Tibial nerve (tissue), 4 donors: ENCODE measurements around the gene FRMD4B.

Experiments
- CTCF ChIP-seq, 5 experiments: fragments of 200-600 bp in 3 of 5; fragments of 450-650 bp in 2 of 5; sonication (generic) in 3 of 5; IDR thresholded peaks; one replicate each; pipeline ENCODE4 v1.5.1; 2016 to 2019; ENCODE audit warnings: antibody characterized with exemption in 5 of 5, mild to moderate bottlenecking in 3 of 5, moderate library complexity in 2 of 5
- EP300 ChIP-seq, 2 donors: sonication (generic); formaldehyde crosslinking; IDR thresholded peaks; one replicate each; pipeline ENCODE4 v1.6.1; 2017; ENCODE audit warnings: antibody characterized with exemption in 2 of 2, mild to moderate bottlenecking in 1 of 2
- POLR2A ChIP-seq, 2 donors: fragments of 450-650 bp; IDR thresholded peaks; one replicate each; pipeline ENCODE4 v1.6.1; 2017; ENCODE audit warnings: antibody characterized with exemption in 2 of 2, mild to moderate bottlenecking in 2 of 2, moderate library complexity in 2 of 2

GRCh38 chr3:69419276-69419675 is 33.4 kb upstream of the FRMD4B start:
- no peak for TF ChIP-seq CTCF (IDR thresholded peaks at IDR 0.05)
- TF ChIP-seq POLR2A (IDR thresholded peaks at IDR 0.05), result no peak
- TF ChIP-seq EP300 (IDR thresholded peaks at IDR 0.05), result no peak
